ENCODE measurements around the gene TAF4. TPM values are rescaled to one million over a fixed set of nuclear protein-coding genes. Genes with fewer than 3 reads are reported as not detected.

Gene TAF4
- total RNA-seq, 2 donors from 2014 or later, result 25.5 to 39.9 TPM

- Mint-ChIP-seq H3K27me3 (ENCODE audit: insufficient read depth) (no peaks in the 10 kb centered on the region), H3K9me3 (no peaks in the 10 kb centered on the region), H3K4me1 (peaks cover 2% of the 10 kb centered on the region), H3K27ac (peak overlapping the region; percentile 9), H3K4me3 (no peak overlapping the region), H3K36me3 (ENCODE audit: low read depth) (peaks cover 36% of the 10 kb centered on the region)
- H3K36me3 ChIP-seq (ENCODE audit: control insufficient read depth, insufficient read depth, low read length), result peaks cover 39% of the 10 kb centered on the region
- no peak overlapping the region for H3K4me3 ChIP-seq (ENCODE audit: low read length)
- no peaks in the 10 kb centered on the region for H3K4me1 ChIP-seq (ENCODE audit: control insufficient read depth, insufficient read depth, low read length)
- TF ChIP-seq, protein P1, sequence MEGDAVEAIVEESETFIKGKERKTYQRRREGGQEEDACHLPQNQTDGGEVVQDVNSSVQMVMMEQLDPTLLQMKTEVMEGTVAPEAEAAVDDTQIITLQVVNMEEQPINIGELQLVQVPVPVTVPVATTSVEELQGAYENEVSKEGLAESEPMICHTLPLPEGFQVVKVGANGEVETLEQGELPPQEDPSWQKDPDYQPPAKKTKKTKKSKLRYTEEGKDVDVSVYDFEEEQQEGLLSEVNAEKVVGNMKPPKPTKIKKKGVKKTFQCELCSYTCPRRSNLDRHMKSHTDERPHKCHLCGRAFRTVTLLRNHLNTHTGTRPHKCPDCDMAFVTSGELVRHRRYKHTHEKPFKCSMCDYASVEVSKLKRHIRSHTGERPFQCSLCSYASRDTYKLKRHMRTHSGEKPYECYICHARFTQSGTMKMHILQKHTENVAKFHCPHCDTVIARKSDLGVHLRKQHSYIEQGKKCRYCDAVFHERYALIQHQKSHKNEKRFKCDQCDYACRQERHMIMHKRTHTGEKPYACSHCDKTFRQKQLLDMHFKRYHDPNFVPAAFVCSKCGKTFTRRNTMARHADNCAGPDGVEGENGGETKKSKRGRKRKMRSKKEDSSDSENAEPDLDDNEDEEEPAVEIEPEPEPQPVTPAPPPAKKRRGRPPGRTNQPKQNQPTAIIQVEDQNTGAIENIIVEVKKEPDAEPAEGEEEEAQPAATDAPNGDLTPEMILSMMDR (conservative IDR thresholded peaks at IDR 0.05), result no peak
- DNase-seq, result no peak
- no peaks in the 10 kb centered on the region for H3K27me3 ChIP-seq (ENCODE audit: control insufficient read depth, insufficient read depth, low read length, poor library complexity, severe bottlenecking)
- no peak overlapping the region for H3K9ac ChIP-seq (ENCODE audit: extremely low read depth, low read length, poor library complexity, severe bottlenecking)
- H3K9me3 ChIP-seq (ENCODE audit: control insufficient read depth, low read length), result no peaks in the 10 kb centered on the region
- H3K27ac ChIP-seq (ENCODE audit: low read depth, low read length), result no peak overlapping the region
- WGBS, 2 experiments (ENCODE audit: insufficient coverage in 1 of 2, insufficient read length in 1 of 2), result 90 to 93% methylated on average over 11 to 12 of the region's 12 CpGs
Observed at GRCh38 chr20:62012631-62013030, 53.0 kb downstream of the TAF4 start.

DNA sequence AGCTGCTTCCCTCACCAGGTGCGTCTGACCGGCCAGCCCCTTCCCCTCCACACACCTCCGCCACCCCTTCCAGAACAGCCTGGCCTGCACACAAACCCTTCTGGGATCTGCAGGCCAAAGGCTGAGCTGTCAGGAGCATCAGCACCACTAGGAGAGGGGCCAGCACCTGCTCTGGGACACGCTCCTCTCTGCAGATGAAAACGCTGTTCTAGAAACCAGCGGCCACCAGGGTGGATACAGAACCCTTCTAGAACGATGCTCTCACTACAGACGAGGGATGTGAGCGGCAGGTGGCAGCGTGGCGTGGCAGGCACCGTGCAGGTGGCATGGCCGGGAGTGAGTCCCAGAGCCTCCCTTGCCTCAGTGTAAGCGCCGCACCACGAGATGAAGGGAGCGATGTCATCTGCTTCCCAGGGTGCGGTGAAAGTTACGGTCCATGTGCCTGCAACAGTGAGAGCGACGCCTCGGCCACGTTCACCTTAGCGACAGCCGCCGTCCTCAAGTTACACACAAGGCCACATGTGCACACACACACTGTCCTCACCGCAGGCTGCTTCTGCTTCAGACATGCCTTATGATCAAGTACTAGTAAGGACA is 53.6 kb downstream of the TAF4 start:
- H3K4me3 ChIP-seq (ENCODE audit: low read length), result no peak overlapping the region
- peak overlapping the region; percentile 9 for H3K27ac Mint-ChIP-seq
- H3K27me3 Mint-ChIP-seq (ENCODE audit: insufficient read depth), result no peaks in the 10 kb centered on the region
- H3K4me3 Mint-ChIP-seq, result no peak overlapping the region
- 95 to 96% methylated on average over 14 to 27 of the region's 27 CpGs for WGBS, 2 experiments (ENCODE audit: insufficient coverage in 1 of 2, insufficient read length in 1 of 2)
- H3K4me1 ChIP-seq (ENCODE audit: control insufficient read depth, insufficient read depth, low read length), result no peaks in the 10 kb centered on the region
- peaks cover 44% of the 10 kb centered on the region for H3K36me3 ChIP-seq (ENCODE audit: control insufficient read depth, insufficient read depth, low read length)
- DNase-seq, result no peak
- TF ChIP-seq, protein P1 (conservative IDR thresholded peaks at IDR 0.05), result no peak
- no peaks in the 10 kb centered on the region for H3K27me3 ChIP-seq (ENCODE audit: control insufficient read depth, insufficient read depth, low read length, poor library complexity, severe bottlenecking)
- H3K9me3 Mint-ChIP-seq, result no peaks in the 10 kb centered on the region
- peaks cover 2% of the 10 kb centered on the region for H3K4me1 Mint-ChIP-seq
- H3K9ac ChIP-seq (ENCODE audit: extremely low read depth, low read length, poor library complexity, severe bottlenecking), result no peak overlapping the region
- H3K9me3 ChIP-seq (ENCODE audit: control insufficient read depth, low read length), result no peaks in the 10 kb centered on the region
- no peak overlapping the region for H3K27ac ChIP-seq (ENCODE audit: low read depth, low read length)
- peaks cover 40% of the 10 kb centered on the region for H3K36me3 Mint-ChIP-seq (ENCODE audit: low read depth)

DNA sequence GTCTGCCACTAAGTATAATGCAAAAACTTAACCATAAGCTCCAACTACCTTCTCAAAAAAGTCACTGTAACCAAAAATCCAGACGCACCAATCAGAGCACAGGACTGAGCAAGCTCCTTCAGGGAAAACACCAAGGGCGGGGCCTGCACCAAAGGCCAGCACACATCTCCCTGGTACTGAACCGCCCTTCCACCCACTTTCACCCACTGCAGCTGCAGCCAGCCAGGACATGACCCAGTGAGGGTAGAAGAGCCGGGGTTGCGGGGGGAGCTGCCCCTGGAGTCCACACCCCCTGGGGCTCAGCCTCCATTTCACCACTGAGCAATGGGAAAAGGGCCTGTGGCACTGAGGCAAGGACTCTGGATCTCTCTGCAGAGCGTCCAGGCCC is 54.3 kb downstream of the TAF4 start:
- 91 to 95% methylated on average over 5 to 6 of the region's 6 CpGs for WGBS, 2 experiments (ENCODE audit: insufficient coverage in 1 of 2, insufficient read length in 1 of 2)
- Histone ChIP-seq H3K4me3 (ENCODE audit: low read length) (no peak overlapping the region), H3K9ac (ENCODE audit: extremely low read depth, low read length, poor library complexity, severe bottlenecking) (no peak overlapping the region), H3K4me1 (ENCODE audit: control insufficient read depth, insufficient read depth, low read length) (no peaks in the 10 kb centered on the region), H3K36me3 (ENCODE audit: control insufficient read depth, insufficient read depth, low read length) (peaks cover 50% of the 10 kb centered on the region), H3K9me3 (ENCODE audit: control insufficient read depth, low read length) (no peaks in the 10 kb centered on the region), H3K27me3 (ENCODE audit: control insufficient read depth, insufficient read depth, low read length, poor library complexity, severe bottlenecking) (no peaks in the 10 kb centered on the region), H3K27ac (ENCODE audit: low read depth, low read length) (no peak overlapping the region)
- TF ChIP-seq, protein P1 (conservative IDR thresholded peaks at IDR 0.05), result no peak
- Mint-ChIP-seq H3K4me3 (no peak overlapping the region), H3K4me1 (peaks cover 2% of the 10 kb centered on the region), H3K9me3 (no peaks in the 10 kb centered on the region), H3K27ac (peak overlapping the region; percentile 6), H3K27me3 (ENCODE audit: insufficient read depth) (no peaks in the 10 kb centered on the region), H3K36me3 (ENCODE audit: low read depth) (peaks cover 42% of the 10 kb centered on the region)
- DNase-seq, result peak; percentile 55

Measured in endodermal cell (in vitro differentiated cells).